HL-60 (cell line): Measurements from ENCODE around the gene TMEM52B.

Experiments used
- DNase-seq, 2 experiments: peaks; one replicate each; pipeline ENCODE4 v3.0.0-alpha.2; 2010 to 2020; ENCODE audit warnings: low read depth in 1 of 2, low spot score in 1 of 2
- H3K27ac ChIP-seq: fragments of 250-450 bp; sonication (Bioruptor Pico); replicated peaks from 2 replicates; pipeline ENCODE4 v1.5.1; 2020; ENCODE audit warnings: mild to moderate bottlenecking, moderate library complexity
- H3K27me3 ChIP-seq: fragments of 250-450 bp; sonication (Bioruptor Pico); 2 replicates; pipeline ENCODE4 v1.5.1; 2021; ENCODE audit warnings: mild to moderate bottlenecking, moderate library complexity; ENCODE audit not compliant: insufficient read depth, poor library complexity, severe bottlenecking
- H3K4me3 ChIP-seq: replicated peaks from 2 replicates; pipeline ENCODE4 v1.5.1; 2011; ENCODE audit warnings: mild to moderate bottlenecking, control low read depth, low read length; ENCODE audit not compliant: insufficient read depth
- CTCF ChIP-seq: IDR thresholded peaks from one replicate; pipeline ENCODE4 v1.5.1; 2011; ENCODE audit warnings: low read length, control low read depth, inconsistent platforms; ENCODE audit not compliant: insufficient read depth
- GABPA ChIP-seq: IDR thresholded peaks from 2 replicates; pipeline ENCODE4 v1.6.1; 2012; ENCODE audit warnings: low read depth
- POLR2AphosphoS5 ChIP-seq: IDR thresholded peaks from 2 replicates; pipeline ENCODE4 v1.6.1; 2012; ENCODE audit warnings: low read depth
- REST ChIP-seq: IDR thresholded peaks from 2 replicates; pipeline ENCODE4 v1.6.1; 2012; ENCODE audit warnings: low read depth; ENCODE audit not compliant: insufficient replicate concordance
- SPI1 ChIP-seq: IDR thresholded peaks from 2 replicates; pipeline ENCODE4 v1.6.1; 2012; ENCODE audit warnings: low read depth, mild to moderate bottlenecking, borderline replicate concordance

Gene TMEM52B

GRCh38 chr12:10132850-10133370 lies 45.9 kb upstream of the TMEM52B start:
- DNase-seq: no peak
- Histone ChIP-seq H3K27ac (no peak overlapping the region), H3K27me3 (no peaks in the 10 kb centered on the region), H3K4me3 (no peak overlapping the region)
- TF ChIP-seq POLR2AphosphoS5 (no peak), CTCF (no peak), GABPA (no peak), SPI1 (no peak), REST (no peak)

GRCh38 chr12:10135126-10135525 lies 43.7 kb upstream of the TMEM52B start:
- Histone ChIP-seq H3K27me3 (no peaks in the 10 kb centered on the region), H3K27ac (no peak overlapping the region), H3K4me3 (no peak overlapping the region)
- TF ChIP-seq REST (no peak), CTCF (no peak), SPI1 (no peak), POLR2AphosphoS5 (no peak), GABPA (no peak)
- no peak for DNase-seq

- Histone ChIP-seq H3K27me3 (no peaks in the 10 kb centered on the region), H3K27ac (no peak overlapping the region), H3K4me3 (no peak overlapping the region)
- TF ChIP-seq GABPA: no peak
- no peak for TF ChIP-seq REST
- DNase-seq: no peak
These were observed 42.1 kb upstream of the TMEM52B start for GRCh38 chr12:10136637-10137205.
